NCI-H187 treated with DMSO at 0.1 percent for 48 hours (cell line): ENCODE results near the gene MYLK.

Experiments
- DNase-seq: peaks from one replicate; lab custom pipeline; 2025; lab: John Stamatoyannopoulos, UW

The MYLK gene

DNA sequence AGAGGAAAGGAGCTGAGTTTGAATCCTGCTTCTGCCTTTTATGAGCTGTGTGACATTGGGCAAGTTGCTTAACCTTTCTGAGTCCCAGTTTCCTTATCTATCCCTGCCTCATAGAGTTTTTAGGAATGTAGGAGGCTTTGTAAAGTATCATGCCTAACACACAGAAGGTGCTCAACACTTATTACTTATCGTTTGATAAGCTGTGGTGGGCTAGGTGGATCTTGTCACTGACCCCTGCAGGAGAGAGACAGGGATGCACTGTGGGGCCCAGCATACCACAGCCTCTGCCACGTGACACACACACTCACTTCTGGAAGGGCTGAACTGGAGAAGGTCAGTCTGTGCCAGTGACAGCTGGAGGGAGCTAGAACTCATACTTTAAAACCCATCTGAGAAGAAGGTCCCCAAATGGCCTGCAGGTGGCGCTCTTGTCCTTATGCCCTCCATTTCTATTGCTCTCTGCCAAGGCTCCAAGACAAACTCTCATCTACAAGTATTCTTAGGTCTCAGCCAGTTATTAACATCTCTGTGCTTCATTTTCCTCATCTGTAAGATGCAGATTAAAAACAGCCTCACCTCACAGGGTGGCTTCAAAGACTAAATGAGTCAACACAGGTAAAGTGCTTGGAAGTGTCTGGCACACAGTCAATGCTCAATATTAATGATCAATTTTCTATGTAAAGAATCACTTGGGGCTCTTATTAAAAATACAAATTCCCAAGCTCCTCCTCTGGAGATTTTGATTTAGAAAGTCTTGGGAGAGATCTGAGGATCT lies 241.8 kb downstream of the MYLK start:
- peak; percentile 19 for DNase-seq

DNA sequence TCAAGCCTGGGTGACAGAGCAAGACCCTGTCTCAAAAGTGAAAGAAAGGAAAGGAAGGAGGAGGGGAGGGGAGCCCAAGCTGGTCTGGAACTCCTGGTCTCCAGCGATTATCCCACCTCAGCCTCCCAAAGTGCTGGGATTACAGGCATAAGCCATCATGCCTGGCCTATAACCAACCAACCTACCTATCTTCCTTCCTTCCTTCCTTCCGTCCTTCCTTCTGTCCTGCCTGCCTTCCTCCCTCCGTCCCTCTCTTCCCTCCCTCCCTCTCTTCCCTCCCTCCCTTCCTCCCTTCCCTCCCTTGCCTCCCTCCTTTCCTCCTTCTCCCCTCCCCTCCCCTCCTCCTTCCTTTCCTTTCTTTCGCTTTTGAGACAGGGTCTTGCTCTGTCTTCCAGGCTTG lies 242.6 kb downstream of the MYLK start:
- DNase-seq, result no peak

DNA sequence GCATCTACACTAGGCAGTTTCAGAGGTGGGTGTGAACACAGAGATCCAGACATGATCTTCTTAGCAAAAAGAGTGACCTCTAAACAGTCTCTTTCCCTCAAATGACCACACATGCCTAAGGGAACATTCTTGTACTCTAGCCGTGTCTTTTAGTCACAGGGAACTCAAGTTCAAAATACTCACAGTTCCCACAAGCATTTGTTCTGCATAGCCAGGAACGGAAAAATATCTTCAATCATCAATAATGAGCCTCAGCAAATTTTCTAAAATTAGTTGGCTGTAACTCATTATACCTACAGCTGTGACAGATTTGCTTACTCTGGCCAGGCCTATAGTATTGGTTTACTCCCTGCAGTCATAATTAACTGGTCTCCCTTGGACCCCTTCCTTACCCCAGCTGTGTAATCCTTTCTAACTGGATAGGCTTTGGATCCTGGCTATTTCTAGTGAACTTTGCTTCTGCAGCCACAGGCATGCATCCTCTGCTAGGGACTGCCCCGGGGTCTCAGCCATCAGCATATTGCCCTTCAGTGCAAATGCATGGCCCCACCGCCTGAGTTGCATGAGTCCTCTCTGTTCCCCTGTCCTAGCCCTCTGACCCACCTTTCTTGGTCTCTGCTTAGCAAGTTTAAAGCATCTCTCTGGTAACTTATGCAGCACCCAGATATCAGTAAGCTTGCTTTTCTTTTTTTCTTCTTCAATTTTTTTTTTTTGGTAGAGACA lies 243.2 kb downstream of the MYLK start:
- no peak for DNase-seq

DNA sequence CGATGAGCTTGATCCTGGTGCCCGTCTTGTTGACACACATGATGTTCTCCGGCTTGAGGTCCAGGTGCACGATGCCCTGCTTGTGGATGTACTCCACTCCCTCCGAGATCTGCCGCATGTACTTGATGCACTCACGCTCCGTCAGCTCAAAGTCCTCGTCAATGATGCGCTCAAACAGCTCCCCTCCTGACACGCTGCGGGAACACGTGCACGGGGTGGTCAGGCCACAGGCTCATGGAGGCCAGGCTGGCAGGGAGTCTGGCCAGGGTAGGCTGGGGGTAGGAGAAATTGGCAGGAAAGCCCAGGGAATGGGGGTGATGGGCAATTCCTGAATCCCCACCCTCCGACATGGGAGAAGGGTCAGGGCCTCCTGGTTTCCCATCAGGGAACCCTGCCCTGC lies 243.8 kb downstream of the MYLK start:
- no peak for DNase-seq

DNA sequence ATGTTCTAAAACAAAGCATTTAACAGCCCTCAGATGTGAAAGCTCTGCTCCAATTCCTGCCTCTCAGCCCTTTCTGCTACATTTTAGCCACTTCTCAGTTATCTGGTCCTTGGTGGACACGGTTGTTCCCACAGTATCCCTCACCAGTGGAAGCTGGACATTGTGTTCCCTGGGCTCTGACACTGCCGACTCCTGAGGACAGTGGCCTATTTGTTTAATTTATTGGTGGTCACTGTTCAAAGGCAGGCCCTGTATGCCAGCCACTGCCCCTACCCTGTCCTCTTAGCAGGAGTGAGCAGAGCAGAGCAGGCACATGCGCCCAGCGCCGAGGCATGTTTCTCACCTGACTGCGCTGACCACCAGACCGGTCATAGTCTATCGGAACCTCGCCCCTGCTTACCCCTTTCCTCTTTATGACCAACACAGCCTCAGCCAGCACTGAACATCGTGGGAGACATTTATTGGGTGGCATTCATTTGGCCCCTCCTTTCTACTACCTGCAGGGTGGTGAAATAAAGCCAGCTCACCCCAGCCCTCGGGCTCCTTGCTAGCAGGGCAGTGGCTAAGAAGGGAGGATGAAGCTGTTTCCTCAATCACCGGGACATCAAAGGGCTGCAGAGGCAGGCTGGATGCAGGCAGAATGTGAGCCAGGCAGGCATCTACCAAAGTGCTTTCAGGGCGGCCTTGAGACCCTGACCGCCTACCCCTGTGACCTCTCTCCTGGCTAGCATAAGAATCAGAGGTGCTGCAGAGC lies 245.0 kb downstream of the MYLK start:
- no peak for DNase-seq

DNA sequence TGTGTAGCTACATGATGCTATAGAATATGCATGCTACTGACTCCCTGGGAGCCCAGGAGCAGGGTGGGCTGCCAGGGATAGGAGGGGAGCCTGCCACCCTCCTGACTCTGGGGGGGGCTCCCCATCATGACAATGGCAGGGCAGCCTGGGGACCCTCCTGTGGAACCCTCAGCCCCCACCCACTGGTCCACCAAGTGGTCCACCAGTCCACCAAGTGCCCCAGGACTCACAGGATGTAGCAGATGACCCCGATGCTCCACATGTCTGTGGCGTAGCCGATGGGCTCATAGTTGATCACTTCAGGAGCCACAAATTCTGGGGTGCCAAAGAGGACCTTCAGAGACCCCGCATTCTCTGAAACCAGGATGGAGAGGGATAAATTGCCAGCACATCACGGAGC lies 246.3 kb downstream of the MYLK start:
- no peak for DNase-seq

DNA sequence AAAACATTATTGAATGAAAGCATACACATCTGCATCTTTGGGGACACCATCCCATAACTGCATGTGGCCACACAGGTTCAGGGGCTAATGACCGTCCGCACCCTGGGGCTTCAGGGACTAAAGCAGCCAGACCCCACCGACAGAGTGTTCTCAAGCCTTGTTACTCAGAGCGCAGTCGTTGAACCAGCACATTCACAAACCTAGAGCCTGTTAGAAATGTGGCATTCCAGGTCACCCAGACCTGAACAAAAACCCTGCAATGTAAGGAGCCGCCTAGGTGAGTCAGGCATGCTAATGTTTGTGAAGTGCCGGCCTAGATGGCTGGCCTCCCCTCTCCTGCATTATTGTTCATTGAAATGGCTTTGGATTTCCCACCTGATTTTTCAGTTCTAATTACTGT lies 247.0 kb downstream of the MYLK start:
- DNase-seq, result no peak

DNA sequence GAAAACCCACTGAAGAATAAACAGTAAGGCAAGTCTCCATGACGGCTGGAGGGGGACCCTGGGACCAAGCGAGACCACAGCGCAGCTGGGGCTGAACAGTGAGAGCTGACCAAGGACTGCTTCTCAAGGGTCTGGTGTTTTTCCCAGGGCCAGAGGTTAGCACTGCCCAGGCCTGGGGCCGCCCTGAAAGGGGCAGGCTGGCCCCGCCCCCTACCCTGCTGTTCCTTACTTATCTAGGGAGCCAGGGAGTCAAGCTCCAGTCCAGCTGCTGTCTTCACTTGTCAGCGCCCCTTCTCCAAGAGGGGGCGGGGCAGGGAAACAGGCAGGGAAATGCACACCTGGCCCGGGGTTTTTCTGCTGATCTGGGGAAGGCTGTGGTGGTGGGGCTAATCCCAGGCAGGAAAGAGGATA lies 247.7 kb downstream of the MYLK start:
- DNase-seq, result no peak

DNA sequence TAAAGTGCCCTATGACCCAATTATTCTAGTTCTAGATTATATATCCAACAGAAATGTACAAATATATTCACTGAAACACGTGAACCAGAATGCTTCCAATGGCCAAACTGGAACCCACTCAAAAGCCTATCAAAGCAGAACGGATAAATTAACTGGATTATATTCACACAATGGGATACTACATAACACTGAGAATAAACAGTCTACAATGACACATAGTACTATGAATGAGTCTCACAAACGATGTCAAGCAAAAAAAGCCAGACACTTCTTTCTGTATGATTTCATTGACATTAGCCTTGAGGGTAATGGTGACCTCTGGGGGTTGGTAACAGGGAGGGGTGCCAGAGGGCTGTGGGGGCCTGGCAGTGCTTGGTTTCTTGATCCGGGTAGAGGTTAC lies 248.4 kb downstream of the MYLK start:
- DNase-seq, result no peak

DNA sequence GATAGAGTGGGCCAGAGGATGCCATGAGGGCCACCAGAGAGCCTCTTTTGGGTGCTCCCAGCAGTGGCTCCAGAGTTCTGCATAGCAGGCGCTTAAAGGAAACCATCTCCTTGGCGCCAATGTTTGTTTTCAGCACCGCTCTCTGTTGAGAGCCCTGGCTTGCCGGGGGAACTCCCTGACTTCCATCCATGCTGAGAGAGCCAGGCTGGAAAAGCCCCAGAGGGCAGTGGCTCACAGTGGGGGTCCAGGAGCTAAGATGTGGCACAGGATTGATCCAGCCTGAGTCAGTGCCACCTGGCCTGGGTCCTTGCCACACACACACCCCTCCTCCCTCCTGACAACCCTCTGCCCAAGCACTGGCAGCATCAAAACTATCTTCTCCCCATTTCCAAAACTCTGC lies 248.9 kb downstream of the MYLK start:
- no peak for DNase-seq

DNA sequence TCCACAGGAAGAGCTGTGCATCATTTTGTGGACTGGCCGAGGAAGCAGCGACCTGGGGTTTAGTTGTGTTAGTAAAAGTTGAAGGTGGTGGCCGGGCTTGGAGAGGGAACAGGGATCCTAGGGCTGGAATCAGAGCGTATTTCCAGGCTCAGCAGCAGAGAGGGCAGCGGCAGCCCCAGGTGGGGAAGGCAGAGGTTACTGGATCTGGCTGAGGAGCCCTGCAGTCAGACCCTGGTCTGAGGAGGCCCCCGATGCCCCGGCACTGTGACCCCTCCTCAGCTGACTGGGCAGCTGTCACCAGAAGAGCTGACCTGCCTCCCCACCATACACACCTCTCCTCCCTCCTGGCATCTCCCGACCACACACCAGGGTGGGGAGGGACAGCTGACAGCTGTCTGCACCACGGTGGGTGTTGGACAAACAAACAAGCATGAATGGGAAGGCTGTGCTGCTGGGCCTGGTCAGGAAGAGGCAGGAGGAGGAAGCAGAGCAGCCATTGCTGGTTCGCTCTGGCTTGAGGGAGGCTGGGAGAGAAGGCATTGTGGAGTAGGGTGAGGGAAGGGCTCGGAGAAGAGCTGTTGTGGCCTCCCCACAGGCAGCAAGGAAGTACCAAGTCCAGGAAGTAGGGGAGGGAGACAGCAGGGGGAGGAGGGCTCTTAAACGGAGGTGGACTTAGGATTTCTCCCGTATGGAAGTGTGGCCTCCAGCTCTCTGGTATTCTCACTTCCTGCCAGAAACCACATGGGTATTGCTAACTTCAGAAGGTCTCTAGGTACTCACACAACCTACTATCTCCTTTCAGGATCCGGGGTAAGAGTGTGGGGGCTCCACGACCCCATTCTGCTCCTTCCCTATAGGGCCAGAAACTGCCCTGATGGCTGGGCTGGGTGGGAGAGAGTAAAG lies 249.7 kb downstream of the MYLK start:
- no peak for DNase-seq

DNA sequence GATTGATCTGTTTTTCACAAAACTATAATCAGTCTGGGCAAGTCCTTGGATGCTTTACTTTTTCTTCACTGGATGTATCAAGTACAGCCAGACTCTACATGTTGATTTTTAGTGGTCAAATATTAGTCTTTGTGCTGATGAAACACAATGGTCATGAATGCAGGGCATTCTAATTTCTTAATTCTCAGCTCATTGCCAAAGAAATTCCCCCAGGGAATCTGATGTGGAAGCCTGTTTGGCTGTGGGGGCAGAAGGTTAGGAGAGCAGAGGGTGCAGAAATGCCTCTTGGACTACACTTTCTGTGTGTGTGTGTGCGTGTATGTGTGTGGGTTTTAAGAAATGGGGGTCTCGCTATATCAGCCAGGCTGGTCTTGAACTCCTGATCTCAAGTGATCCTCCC lies 250.6 kb downstream of the MYLK start:
- no peak for DNase-seq

DNA sequence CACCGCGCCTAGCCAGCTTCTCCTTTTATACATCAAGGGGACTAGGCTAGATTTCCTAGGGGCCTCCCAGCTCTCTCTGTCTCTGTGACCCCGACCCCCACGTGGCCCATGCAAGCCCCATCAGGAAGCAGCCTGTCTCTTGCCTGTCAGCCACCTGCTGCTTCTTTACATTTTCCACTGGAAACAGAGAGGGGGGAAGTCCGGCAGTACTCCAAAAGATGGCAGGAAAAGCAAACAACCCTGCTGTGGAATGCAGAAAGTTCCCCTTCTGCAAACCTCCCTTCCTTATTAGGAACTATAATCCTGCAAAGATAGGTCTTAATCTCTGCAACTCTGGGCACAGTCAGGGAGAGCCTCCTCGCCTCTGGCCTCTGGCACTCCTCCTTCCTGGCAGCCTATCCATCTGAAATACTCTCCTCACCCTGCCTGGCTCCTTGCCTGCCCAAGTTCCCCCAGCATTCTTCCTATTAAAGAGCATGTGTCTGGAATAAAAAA lies 251.9 kb downstream of the MYLK start:
- DNase-seq, result no peak

DNA sequence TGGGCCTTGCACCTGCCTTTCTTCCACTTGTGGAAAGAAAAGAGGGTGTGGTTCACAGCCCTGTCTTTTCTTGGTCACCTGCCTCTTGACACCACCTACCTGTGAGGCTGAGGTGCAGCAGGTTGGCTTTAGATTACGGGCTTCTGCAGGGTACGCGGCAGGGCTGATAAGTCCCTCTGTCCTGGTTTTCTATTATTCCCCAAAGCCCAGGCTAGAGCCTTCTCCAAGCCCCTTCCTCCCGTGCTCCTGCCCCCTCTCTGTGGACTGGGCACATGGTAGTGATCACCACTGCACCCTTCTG lies 254.4 kb downstream of the MYLK start:
- DNase-seq, result no peak

DNA sequence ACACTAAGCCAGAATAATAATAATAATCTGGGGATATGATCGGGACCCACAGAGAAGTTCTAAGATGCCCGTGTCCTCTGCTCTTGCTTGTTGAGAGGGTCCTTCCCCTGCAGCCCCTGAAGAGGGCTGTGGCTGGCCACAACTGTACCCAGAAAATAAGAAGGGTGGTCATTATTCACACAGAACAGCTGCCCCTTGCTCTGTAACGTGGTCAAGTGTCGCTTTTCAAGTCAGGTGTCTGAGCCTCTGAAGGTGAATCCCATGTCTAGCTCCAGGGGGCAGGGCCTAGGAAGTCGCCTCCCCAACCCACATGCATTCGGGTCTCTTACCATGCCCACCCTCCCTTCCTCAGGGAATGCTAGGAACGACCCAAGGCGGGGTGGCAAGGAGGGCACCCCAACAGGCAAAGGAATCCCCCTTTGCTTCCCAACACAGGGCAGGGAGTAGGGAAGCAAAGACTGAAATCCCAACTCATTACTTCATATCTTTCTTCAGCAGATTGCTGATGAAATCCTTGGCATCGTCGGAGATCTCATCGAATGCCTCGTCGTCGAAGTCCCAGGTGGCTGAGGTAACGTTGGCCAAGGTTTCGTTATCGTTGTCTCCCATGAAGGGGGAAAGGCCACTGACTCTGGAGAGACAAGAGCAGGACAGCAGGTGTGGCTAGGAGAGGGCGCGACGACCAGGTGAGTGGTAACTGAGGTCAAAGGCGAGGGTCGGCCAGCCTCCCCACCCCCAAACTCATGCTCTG lies 255.0 kb downstream of the MYLK start:
- DNase-seq, result no peak

DNA sequence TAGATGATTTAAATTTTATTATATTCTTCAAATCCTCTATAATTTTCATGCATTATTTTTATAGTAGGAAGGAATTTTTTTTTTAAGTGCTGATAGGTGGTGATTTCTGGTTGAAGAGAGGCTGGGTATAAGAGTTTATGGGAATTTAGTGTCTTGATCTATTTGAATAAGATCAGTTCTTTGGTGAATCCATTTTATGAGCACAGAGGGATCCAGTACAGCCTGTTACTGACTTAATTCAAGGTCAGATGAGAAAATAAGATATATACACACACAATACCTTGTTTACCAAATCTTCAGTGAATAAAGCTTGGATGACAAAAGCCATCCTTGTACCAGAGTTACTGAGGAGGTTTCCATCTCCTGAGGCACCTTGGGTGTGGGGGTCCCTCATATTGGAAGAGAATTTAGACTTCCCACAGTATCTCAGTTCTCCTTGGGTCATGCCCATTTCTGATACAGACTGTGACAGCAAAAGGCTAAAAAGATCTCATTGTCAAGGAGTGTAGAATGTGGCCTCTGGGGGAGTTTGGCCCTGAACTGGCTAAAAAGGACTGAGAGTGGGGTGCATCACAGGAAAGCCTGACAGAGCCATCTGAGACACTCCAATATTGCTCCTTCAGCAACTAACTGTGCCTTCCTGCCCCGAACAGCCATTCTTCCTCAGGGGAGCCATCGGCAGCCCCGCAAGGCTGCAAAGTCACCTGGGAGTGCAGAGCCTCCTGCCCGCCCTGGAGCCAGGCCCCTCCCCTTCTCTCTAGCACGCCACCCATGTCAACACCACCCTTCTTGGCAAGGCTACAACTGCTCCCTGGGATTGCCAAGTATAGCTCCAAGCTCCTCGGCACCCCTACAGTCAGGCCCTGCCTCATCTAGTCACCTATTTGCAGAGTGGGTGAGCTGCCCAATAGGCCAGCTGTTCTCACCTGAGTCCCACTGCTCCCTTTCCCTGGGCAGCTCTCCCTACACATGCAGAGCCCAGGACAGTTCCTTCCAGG lies 256.2 kb downstream of the MYLK start:
- DNase-seq, result no peak

DNA sequence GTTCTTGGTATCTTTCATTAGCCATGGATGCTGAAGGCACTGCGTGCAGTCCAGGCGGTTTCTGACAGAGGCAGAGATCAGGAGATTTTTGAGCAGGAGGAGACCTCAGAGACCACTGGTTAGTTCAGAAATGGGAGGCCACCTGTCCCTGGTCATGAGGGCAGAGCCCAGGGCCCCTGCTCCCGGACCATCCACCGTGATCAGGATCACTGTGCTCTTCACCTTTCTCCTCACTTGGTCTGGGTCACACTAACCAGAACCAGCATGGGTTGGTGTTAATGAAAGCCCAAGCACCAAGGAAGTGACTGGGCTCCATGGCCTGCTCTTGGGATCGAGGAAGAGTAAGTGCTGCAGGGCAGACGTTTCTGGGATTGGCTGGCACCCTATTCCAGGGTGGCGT lies 257.3 kb downstream of the MYLK start:
- no peak for DNase-seq

DNA sequence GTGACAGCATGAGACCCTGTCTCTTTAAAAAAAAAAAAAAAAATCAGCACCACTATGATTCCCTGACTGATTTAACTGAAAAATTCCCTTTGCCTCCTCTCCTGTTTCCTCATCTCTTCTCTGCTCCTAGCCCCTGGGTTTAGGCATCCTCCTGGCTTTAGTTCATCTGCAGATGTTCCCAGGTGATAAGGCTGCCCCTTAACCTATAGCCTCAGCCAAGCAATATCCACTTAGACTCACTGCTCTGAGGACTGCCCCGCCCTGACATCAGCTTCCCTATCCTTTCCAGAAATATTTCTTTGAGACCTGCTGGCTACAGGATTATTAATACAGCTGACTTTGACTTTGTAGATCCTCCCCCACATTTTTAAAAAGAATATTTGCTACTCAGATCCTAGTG lies 259.8 kb downstream of the MYLK start:
- DNase-seq, result no peak

DNA sequence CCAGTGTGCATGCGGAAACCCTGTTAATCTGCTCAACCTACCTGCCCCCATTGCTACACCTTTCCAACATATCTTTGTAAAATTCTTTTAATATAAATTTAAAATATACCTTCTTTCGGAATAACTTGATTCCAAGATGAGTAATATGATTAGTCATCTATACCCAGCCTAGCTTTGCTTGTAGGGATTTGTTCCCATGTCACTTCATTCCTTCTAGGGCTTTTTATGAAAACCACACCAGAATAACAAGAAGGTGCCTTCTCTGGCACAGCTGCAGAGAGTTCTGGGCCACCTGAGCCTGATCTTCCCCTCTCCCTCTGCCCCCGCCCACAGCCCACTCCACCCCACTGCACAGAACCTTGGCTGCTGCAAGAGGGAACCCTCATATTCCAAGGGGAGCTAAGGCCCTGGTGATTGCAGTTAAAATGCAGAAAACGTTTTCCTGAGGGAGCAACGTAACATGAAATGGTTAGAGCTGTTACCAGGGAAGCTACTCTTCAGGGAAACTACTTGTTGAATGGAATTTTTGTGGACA lies 260.7 kb downstream of the MYLK start:
- DNase-seq, result no peak

DNA sequence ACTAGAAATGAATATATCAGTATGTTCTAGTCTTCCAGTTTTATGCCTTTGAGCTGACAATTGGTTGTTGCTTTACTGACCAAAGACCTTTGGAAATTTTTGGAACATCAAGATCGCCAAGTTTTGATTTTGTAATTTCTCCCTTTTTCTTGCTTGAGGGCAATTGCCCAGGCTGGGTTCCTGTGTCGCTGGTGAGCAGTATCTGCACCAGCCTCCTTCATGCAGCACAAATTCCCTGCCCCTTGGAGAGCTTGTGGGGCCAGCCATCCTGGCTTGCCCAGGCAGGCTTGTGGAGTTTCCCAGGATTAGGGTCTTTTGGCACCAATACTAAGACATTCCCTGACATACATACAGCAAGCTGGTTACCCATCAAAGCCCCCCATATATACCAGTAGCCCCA lies 261.4 kb downstream of the MYLK start:
- no peak for DNase-seq
